Small intestine (tissue), 7 donors: ENCODE data around the gene CERS5. TPM values are rescaled to one million over a fixed set of nuclear protein-coding genes. Genes with fewer than 3 reads are reported as not detected.

Source experiments
- DNase-seq, 2 donors: peaks; one replicate each; pipeline versions ENCODE4 v3.0.0 to v3.0.0-alpha.2; 2013
- FAIRE-seq: peaks from 2 replicates; lab custom pipeline; 2012; peaks lifted over from hg19 to GRCh38; lab: Jason Lieb, UNC
- H3K27ac ChIP-seq, 3 donors: one replicate each; pipeline ENCODE4 v1.5.1; 2013; ENCODE audit warnings: low read length in 2 of 3, mild to moderate bottlenecking in 2 of 3, control low read depth in 1 of 3, inconsistent platforms in 1 of 3, low read depth in 1 of 3, moderate library complexity in 1 of 3
- H3K27me3 ChIP-seq, 3 donors: one replicate each; pipeline ENCODE4 v1.6.1; 2013; ENCODE audit warnings: low read length in 3 of 3, inconsistent platforms in 1 of 3; ENCODE audit not compliant: control insufficient read depth in 3 of 3, insufficient read depth in 3 of 3
- H3K36me3 ChIP-seq, 3 donors: one replicate each; pipeline ENCODE4 v1.6.1; 2013; ENCODE audit warnings: low read length in 3 of 3, inconsistent platforms in 1 of 3, low read depth in 1 of 3, mild to moderate bottlenecking in 1 of 3, moderate library complexity in 1 of 3; ENCODE audit not compliant: control insufficient read depth in 3 of 3, insufficient read depth in 2 of 3
- H3K4me1 ChIP-seq, 3 donors: one replicate each; pipeline ENCODE4 v1.6.1; 2013; ENCODE audit warnings: low read length in 2 of 3, inconsistent platforms in 1 of 3, low read depth in 1 of 3, mild to moderate bottlenecking in 1 of 3, moderate library complexity in 1 of 3; ENCODE audit not compliant: control insufficient read depth in 3 of 3, insufficient read depth in 2 of 3
- H3K4me3 ChIP-seq, 3 donors: one replicate each; pipeline ENCODE4 v1.5.1; 2013; ENCODE audit warnings: low read length in 3 of 3, control low read depth in 1 of 3, inconsistent platforms in 1 of 3, low read depth in 1 of 3, mild to moderate bottlenecking in 1 of 3, moderate library complexity in 1 of 3
- H3K9me3 ChIP-seq, 2 donors: one replicate each; pipeline ENCODE4 v1.6.1; 2013; ENCODE audit warnings: low read depth in 1 of 2, low read length in 1 of 2; ENCODE audit not compliant: control insufficient read depth in 2 of 2, insufficient read depth in 1 of 2
- WGBS, 3 donors: extraction: QIAGEN DNeasy Blood & Tissue Kit; methylation state at CpG; one replicate each; pipeline ENCODE4 v1.1.7; 2013; 5-methylcytosine and 5-hydroxymethylcytosine counted together
- polyA plus RNA-seq, 4 donors: library from polyadenylated mRNA; stranded (reverse) in 3 of 4; unstranded in 1 of 4; fragments of 200-250 nt in 3 of 4; fragments of 120-200 nt in 1 of 4; gene quantifications; one replicate each; pipeline versions ENCODE4 v1.2.1 to v1.2.3, GENCODE V29; 2013
- donor health status: healthy with polysubstance abuse.
- donor health status: control.
- donor health status: control.
- donor health status: Bipolar disorder and iron deficiency.
- donor health status: healthy.

CERS5 gene
- polyA plus RNA-seq, 4 donors, result 10.1 to 29.2 (median 18.9) TPM

GRCh38 chr12:50185970-50186663 lies 18.9 kb upstream of the CERS5 start:
- WGBS, 3 donors, result 64 to 77% (median 75%) methylated on average over 6 of the region's 6 CpGs
- FAIRE-seq (no peak), DNase-seq (no peak)
- Histone ChIP-seq H3K27ac (no peak overlapping the region), H3K36me3 (peaks cover 2 to 50% (median 14%) of the 10 kb centered on the region in 3 donors), H3K4me1 (peaks cover 0 to 21% (median 3%) of the 10 kb centered on the region in 3 donors), H3K4me3 (no peak overlapping the region), H3K9me3 (no peaks in the 10 kb centered on the region), H3K27me3 (no peaks in the 10 kb centered on the region)

- FAIRE-seq (no peak), DNase-seq (no peak)
- H3K27ac ChIP-seq, result peak overlapping the region in 1 of 3 donors; percentile 28
- no peaks in the 10 kb centered on the region for H3K27me3 ChIP-seq
- H3K36me3 ChIP-seq, result peaks cover 3 to 43% (median 16%) of the 10 kb centered on the region in 3 donors
- H3K4me3 ChIP-seq, result no peak overlapping the region
- peaks cover 0 to 21% (median 2%) of the 10 kb centered on the region in 3 donors for H3K4me1 ChIP-seq
- WGBS, 3 donors, result 28 to 51% (median 37%) methylated on average over 4 of the region's 4 CpGs
- no peaks in the 10 kb centered on the region for H3K9me3 ChIP-seq
These were observed 18.2 kb upstream of the CERS5 start for GRCh38 chr12:50185301-50185895.

- FAIRE-seq, result no peak
- Histone ChIP-seq H3K36me3 (peaks cover 5 to 45% (median 19%) of the 10 kb centered on the region in 3 donors), H3K9me3 (no peaks in the 10 kb centered on the region), H3K27me3 (no peaks in the 10 kb centered on the region), H3K27ac (no peak overlapping the region), H3K4me1 (peaks cover 0 to 19% (median 2%) of the 10 kb centered on the region in 3 donors), H3K4me3 (no peak overlapping the region)
- peak in 1 of 2 donors; percentile 25 for DNase-seq
- WGBS, 3 donors, result 57 to 84% (median 72%) methylated on average over 5 of the region's 5 CpGs
These were observed 17.1 kb upstream of the CERS5 start for GRCh38 chr12:50184261-50184660.

GRCh38 chr12:50182461-50182860 lies 15.3 kb upstream of the CERS5 start:
- Histone ChIP-seq H3K4me1 (peaks cover 0 to 2% (median 0%) of the 10 kb centered on the region in 3 donors), H3K27me3 (no peaks in the 10 kb centered on the region), H3K36me3 (peaks cover 5 to 44% (median 25%) of the 10 kb centered on the region in 3 donors), H3K27ac (no peak overlapping the region), H3K9me3 (no peaks in the 10 kb centered on the region), H3K4me3 (no peak overlapping the region)
- DNase-seq (no peak), FAIRE-seq (no peak)

- H3K27me3 ChIP-seq, result no peaks in the 10 kb centered on the region
- no peak for DNase-seq
- H3K9me3 ChIP-seq, result no peaks in the 10 kb centered on the region
- H3K4me3 ChIP-seq, result no peak overlapping the region
- no peaks in the 10 kb centered on the region for H3K4me1 ChIP-seq
- peaks cover 5 to 45% (median 28%) of the 10 kb centered on the region in 3 donors for H3K36me3 ChIP-seq
- H3K27ac ChIP-seq, result no peak overlapping the region
- FAIRE-seq, result no peak
- WGBS, 3 donors, result 88 to 95% (median 90%) methylated on average over 4 of the region's 4 CpGs
These were observed 14.5 kb upstream of the CERS5 start for GRCh38 chr12:50181691-50182090.

- Histone ChIP-seq H3K4me3 (no peak overlapping the region), H3K9me3 (no peaks in the 10 kb centered on the region), H3K27ac (no peak overlapping the region), H3K36me3 (peaks cover 2 to 28% (median 17%) of the 10 kb centered on the region in 3 donors), H3K4me1 (no peaks in the 10 kb centered on the region), H3K27me3 (no peaks in the 10 kb centered on the region)
- WGBS, 3 donors, result 44 to 61% (median 53%) methylated on average over 1 of the region's 1 CpG
- DNase-seq (no peak), FAIRE-seq (no peak)
These were observed 8.5 kb upstream of the CERS5 start for GRCh38 chr12:50175716-50176026.

- H3K9me3 ChIP-seq, result no peaks in the 10 kb centered on the region
- H3K27ac ChIP-seq, result no peak overlapping the region
- DNase-seq (peak; percentile 58 to 79), FAIRE-seq (peak; percentile 75)
- no peaks in the 10 kb centered on the region for H3K4me1 ChIP-seq
- 75 to 80% (median 76%) methylated on average over 16 of the region's 16 CpGs for WGBS, 3 donors
- peaks cover 0 to 25% (median 12%) of the 10 kb centered on the region in 3 donors for H3K36me3 ChIP-seq
- H3K27me3 ChIP-seq, result no peaks in the 10 kb centered on the region
- no peak overlapping the region for H3K4me3 ChIP-seq
These were observed 8.0 kb upstream of the CERS5 start for GRCh38 chr12:50174971-50175715.

- H3K27ac ChIP-seq, result peak overlapping the region; percentile 68 to 95 (median 93)
- peaks cover 3 to 7% (median 4%) of the 10 kb centered on the region in 3 donors for H3K4me1 ChIP-seq
- DNase-seq (no peak), FAIRE-seq (no peak)
- H3K9me3 ChIP-seq, result peaks cover 0 to 4% of the 10 kb centered on the region in 2 donors
- no peaks in the 10 kb centered on the region for H3K27me3 ChIP-seq
- WGBS, 3 donors, result 0% methylated on average over 11 to 12 of the region's 12 CpGs
- H3K4me3 ChIP-seq, result peak overlapping the region; percentile 86 to 98 (median 95)
- peaks cover 0 to 4% (median 0%) of the 10 kb centered on the region in 3 donors for H3K36me3 ChIP-seq
These were observed 445 bp downstream of the CERS5 start for GRCh38 chr12:50166799-50167048.
